Fibroblast of skin of left quadriceps (primary cell): Measurements from ENCODE around the gene ZCCHC3.
"Not testable (repeated sequence)": the region's sequence is repeated elsewhere in the genome, so short reads cannot be mapped to it uniquely, and the experiment has no call there.

ENCODE experiments used
- DNase-seq, 2 experiments: peaks; one replicate each; pipeline ENCODE4 v3.0.0-alpha.2; 2013; ENCODE audit warnings: low read depth in 2 of 2

The ZCCHC3 gene

DNA sequence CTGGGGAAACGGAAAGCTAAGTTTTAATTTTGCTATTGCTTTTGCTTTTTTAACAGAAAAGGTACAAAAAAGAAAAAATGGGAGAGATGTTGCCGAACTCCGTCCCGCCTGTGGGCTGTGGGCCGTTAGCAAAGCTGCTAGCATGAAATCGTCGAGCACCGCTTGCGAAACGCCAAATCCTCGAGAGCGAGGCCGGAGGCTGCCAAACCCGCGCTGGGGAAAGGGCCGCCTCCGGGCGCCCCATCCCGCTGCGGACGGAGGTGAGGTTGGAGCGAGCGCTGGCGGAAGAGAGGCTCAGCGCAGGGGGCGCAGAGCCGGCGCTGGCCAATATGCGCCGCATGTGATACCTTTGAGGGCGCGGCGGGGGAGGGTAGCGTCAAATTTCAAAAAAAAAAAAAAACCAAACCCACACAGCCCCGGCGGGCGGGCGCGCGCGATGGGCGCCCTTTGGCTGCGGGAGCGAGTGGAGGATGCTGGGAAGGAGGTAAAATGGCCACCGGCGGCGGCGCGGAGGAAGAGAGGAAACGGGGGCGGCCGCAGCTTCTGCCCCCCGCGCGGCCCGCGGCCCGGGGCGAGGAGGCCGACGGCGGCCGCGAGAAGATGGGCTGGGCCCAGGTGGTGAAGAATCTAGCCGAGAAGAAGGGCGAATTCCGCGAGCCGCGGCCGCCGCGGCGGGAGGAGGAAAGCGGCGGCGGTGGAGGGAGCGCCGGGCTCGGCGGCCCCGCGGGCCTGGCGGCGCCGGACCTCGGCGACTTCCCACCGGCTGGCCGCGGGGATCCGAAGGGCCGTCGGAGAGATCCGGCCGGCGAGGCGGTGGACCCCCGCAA lies at the start of gene ZCCHC3:
ZCCHC3 (plus strand) TSS at position 473 of the 827 bp plus-strand sequence; CDS start at position 490, 17 bp downstream.
- DNase-seq: peak; percentile 93 to 94

- DNase-seq: no peak
Observed at GRCh38 chr20:251354-251753, 46.0 kb upstream of the ZCCHC3 start.

GRCh38 chr20:252801-253200 lies 44.6 kb upstream of the ZCCHC3 start:
- no peak for DNase-seq

GRCh38 chr20:253447-253846 lies 43.9 kb upstream of the ZCCHC3 start:
- not testable (repeated sequence) for DNase-seq

- no peak for DNase-seq
Observed at GRCh38 chr20:257419-257818, 40.0 kb upstream of the ZCCHC3 start, which contains the start of gene DEFB132. DEFB132 (plus strand) TSS chr20:257724; CDS start chr20:257779, 55 bp downstream.

DNA sequence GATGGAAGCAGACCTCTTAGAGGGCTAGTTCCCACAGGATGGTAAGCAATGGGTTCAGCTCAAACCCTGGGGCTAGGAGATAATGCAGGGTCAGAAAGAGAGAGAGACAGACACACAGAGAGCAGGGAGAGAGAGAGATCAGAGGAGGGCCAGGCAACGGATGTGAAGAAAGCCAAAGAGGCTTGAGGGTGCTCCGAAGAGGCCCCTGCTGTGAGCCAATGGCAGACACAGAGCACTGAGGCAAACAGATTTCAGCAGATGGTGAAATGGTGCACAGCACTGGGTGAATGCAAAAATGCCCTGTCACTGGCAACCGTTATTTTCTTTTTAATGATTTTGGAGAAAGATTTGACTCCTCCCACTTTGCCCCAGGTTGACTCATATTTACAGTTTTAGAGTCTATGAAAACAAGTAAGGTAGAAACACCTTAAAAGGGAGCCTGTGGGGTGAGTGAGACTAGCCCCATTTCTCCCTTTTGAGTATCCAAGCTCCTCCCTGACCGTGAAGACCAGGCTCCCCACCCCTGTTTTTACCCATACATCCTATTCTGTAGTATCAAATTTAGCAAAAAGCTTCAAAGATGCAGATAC lies 39.0 kb upstream of the ZCCHC3 start:
- DNase-seq: no peak

- DNase-seq: no peak
Observed at GRCh38 chr20:258963-259362, 38.4 kb upstream of the ZCCHC3 start.

DNA sequence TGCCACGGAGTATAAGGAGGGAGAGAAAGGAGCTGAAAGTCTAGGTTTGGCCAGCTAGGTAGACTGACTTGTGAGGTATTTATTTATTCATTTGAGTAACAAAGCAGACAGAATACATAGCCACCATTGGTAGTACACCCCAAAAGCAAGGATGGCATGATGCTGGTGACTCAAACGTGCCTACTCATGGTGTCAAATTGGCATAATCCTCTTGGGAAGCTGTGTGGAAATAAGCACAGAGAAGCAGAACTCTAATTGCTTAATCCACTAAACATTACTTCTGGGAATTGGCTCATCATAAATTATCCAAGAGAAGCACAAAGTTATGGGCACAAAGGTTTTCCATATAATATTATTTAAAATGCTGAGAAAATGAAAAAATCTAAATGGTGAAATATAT lies 37.4 kb upstream of the ZCCHC3 start:
- DNase-seq: no peak

GRCh38 chr20:263701-264100 lies 33.7 kb upstream of the ZCCHC3 start:
- no peak for DNase-seq

GRCh38 chr20:266596-267562 lies 30.5 kb upstream of the ZCCHC3 start:
- peak; percentile 39 to 44 for DNase-seq

DNA sequence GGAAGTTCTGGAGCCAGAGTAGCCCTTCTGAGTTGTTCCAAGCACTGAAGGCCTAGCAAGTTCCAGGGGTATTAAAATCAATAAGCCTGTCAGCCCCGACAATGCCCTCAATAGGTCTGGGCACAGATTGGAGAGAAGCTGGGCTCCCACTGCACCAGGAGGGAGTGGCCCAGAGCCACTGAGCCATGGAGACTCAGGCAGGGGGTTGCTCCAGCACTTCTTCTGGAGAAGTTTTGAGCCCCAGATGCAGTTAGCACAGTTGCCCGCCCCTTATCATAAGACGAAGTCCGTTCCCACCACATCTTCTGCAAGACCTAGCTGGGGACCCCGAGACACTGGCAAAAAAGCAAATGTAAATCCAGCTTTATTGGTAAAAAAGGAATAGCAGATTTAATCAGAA lies 26.9 kb upstream of the ZCCHC3 start:
- no peak for DNase-seq

DNA sequence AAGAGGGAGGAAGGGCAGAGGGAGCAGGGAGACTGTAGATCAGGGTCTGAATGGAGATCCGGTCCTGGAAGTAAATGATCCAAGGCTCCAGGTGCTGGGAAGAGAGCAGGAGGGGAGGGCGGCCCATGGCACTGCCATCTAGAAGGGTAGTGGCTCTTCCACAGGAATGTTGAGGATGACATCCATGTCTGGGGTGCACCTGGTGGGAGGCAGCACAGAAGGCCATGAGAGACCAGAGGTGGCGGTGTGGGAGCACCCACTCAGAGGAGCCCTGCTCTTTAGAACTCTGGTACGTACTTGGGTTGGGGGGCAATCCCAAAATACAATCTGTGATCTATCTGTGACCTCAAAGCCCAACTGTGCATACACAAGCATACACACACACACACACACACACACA lies 26.3 kb upstream of the ZCCHC3 start:
- no peak for DNase-seq

DNA sequence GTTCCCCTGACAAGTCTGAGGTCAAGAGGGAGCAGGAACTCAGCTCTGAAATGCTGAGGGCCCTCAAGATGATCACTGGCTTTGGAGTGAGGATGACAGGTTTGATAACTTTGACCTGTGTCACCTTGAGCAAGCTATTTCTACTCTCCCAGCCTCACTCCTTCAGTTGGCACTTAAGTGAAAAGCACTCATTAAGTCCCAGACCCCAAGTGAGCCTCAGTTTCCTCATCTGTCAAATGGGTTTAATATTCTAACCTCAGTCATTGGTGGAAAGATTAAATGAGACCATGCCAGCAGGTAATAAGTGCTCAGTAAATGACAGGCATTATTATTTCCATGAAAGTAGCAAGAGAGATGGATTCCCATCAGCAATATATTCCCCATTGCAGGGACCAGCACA lies 25.8 kb upstream of the ZCCHC3 start:
- DNase-seq: no peak

DNA sequence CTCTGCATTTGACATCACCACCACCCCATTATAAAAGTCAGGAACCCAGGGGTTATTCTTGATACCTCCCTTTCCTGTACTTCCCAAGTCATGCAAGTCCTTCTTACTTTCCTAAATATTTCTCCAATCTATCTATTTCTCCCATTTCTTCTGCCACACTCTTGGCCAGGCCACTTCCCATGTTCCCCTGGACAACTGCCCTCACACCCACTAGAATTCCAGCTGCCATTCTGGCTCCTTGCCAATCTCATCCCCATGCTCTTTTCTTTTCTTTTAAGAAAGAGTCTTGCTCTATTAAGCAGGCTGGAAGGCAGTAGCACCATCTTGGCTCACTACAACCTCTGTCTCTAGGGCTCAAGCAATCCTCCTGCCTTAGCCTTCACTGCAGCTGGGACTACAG lies 24.7 kb upstream of the ZCCHC3 start:
- no peak for DNase-seq

DNA sequence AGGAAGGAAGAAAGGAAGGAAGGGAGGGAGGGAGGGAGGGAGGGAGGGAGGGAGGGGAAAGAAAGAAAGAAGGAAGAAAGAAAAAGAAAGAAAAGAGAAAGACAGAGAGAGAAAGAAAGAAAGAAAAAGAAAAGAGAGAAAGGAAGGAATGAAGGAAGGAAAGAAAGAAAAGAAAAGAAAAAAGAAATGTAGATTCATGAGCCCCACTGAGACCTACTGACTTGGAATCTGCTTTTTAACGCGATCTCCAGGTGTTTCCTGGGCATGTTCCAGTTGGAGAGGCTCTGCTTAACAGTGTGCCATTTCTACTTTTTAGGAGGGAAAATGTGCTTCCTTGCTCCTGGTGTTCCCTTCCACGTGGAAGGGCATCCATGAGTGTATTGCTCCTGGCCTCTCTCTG lies 23.5 kb upstream of the ZCCHC3 start:
- no peak for DNase-seq

DNA sequence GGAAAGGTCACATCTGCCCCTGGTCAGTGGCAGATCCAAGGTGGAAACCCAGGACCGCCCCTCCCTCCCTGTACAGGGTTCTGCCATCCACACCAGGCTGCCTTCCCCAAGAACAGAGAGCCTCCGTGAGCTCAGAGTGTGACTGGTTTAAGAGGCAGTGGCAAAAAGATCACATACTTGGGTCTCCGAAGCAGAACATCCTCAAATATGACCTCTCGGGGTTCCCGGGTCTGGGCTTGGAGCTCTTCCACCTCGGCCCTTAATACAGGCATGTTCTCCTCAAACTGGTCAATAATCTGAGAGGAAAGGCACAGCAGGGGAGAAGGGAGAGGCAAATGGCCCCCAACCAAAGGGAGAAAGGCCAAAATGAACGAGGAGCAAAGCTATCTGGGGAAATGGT lies 21.6 kb upstream of the ZCCHC3 start:
- DNase-seq: no peak

- no peak for DNase-seq
Observed at GRCh38 chr20:276620-277495, 20.5 kb upstream of the ZCCHC3 start.

- DNase-seq: no peak
Observed at GRCh38 chr20:277496-277781, 19.9 kb upstream of the ZCCHC3 start.

- no peak for DNase-seq
Observed at GRCh38 chr20:278181-278580, 19.2 kb upstream of the ZCCHC3 start.

DNA sequence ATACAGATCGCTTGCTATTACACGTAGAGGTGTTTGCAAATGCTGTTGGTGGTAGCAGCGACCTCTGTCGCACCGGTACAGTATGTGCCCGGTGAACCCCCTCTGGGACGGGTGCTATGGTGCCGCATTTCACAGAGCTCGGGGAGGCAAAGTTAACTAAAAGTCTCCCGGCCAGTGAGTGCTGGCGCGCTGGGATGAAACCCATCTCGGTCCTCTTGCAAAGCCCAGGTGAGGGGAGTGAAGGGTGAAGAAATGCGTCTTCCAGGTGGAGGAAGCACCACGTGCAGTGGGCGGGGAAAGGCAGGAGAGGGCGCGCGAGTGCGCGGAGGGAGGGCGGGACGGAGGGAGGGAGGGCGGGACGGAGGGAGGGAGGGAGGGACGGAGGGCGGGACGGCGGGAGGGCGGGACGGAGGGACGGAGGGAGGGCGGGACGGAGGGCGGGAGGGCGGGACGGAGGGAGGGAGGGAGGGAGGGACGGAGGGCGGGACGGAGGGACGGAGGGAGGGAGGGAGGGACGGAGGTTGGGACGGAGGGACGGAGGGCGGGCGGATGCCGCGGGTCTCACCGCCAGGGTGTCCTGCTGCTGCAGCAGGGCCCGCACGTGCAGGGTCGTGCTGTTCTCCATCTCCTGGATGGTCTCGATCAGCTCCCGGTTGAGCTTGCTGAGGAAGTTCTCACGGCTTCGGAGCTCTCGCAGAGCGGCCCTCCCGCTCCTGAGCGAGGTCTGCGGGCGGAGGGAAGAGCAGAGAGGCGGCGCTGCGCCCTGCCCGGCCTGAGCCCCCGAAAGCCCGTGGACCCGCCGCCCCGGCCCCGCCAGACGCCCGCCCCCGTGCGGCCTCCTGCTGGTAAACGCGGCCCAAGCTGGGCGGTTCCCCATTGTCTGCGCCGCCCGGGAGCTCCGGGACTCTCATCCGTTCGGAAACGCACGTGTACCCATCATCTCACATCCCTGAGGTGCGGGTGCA lies 18.5 kb upstream of the ZCCHC3 start:
- DNase-seq: no peak
